ENCODE data around the gene SF1. TPM values are rescaled to one million over a fixed set of nuclear protein-coding genes. Genes with fewer than 3 reads are reported as not detected.

The SF1 gene
- 193 TPM for total RNA-seq

GRCh38 chr11:64778473-64779298 is at the start of gene SF1:
Gene SF1 (minus strand): TSS chr11:64778542. CDS start chr11:64778392, 150 bp downstream.

GRCh38 chr11:64810271-64810890 is 32.0 kb upstream of the SF1 start, which contains the start of gene MEN1:
Gene MEN1 (minus strand): TSS chr11:64810551. CDS start chr11:64810109, 442 bp downstream.

DNA sequence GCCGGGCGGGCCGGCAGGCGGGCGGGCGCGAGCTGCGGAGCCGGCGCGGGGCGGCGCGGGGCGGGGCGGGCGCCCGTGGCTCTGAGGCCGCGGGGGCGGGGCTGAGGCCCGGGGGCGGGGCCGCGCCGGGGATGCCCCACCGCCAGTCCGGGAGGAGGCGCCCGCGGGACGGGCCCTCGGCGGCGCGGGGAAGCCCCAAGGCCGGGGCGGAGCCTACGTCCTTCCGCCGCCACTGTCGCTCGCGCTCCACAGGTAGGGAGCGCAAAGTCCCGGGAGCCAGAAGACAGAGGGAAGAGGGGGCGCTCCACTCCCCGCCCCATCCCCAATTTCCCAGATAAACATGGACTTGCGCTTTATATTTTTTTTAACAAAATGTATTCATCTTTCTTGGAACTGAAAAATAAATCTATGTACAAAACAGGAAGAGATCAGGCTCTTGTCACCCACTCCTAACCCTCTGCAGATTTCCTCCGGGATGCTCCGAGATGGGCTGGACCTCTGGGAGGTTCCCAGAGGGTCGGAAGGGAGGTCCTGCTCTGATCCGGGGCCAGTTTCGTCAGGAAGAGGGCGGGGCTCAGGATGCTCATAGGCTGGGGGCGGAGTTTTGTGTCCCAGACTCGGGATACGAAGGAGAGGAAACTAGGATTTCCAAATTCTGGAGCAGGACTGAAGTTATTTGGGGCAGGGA is 25.0 kb upstream of the SF1 start, which contains the start of gene MAP4K2:
TSS of gene MAP4K2 (minus strand) at position 57 of the 688 bp plus-strand sequence. CDS start 65 bp downstream, outside the sequence.

DNA sequence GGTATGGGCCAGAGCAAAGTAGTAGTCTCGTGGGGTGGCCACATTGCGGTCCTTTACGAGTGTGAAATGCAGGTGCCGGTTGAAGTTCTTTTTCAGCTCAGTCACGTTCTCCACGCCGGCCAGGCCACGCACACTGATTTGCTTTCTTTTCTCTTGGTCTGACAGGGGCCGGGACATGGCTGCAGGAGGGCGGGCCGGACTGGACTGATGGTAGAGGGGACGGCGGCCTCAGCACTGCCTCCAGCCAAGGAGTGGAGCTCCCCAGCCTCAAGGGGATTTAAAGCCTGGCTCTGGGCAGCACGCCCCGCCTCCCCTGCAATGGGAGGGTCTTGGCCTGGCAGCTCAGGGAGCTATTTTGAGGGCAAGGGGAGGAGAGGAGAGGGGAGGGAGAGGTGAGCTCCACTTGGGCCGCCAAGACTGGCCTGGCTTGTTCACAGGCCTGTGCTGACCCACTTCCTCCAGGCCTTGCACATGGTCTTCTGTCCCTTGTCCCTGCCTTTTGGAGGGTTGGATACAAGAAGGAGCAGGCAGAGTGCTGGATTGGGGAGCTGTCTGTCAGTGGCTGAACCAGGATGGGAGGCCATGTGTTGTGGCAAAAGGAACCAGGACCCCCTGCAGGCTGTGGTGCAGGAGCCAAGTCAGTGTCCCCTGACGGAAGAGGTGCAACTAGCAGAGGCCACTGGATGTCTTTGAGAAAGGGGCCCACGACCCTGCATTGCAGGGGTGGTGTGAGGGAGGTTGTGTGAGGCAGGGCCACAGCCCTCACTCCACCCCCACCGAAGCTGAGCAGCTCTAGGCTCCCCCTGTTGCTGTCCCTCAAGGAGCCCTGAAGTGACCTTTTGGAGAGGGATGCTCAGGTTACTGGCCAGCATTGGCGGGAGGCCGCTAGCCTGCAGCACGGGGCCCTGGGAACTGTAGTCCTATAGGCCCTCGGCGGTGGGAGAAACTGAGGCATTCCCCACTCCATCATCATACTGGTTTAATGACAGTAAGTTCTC is 18.3 kb downstream of the SF1 start, which contains the start of gene PYGM:
TSS of gene PYGM (minus strand) at position 253 of the 998 bp plus-strand sequence. CDS start at position 177, 76 bp downstream.

GRCh38 chr11:64743591-64744543 is 34.5 kb downstream of the SF1 start, which contains the start of gene RASGRP2:
Gene RASGRP2 (minus strand): TSS chr11:64744142. CDS start chr11:64742866, 1,276 bp downstream.

DNA sequence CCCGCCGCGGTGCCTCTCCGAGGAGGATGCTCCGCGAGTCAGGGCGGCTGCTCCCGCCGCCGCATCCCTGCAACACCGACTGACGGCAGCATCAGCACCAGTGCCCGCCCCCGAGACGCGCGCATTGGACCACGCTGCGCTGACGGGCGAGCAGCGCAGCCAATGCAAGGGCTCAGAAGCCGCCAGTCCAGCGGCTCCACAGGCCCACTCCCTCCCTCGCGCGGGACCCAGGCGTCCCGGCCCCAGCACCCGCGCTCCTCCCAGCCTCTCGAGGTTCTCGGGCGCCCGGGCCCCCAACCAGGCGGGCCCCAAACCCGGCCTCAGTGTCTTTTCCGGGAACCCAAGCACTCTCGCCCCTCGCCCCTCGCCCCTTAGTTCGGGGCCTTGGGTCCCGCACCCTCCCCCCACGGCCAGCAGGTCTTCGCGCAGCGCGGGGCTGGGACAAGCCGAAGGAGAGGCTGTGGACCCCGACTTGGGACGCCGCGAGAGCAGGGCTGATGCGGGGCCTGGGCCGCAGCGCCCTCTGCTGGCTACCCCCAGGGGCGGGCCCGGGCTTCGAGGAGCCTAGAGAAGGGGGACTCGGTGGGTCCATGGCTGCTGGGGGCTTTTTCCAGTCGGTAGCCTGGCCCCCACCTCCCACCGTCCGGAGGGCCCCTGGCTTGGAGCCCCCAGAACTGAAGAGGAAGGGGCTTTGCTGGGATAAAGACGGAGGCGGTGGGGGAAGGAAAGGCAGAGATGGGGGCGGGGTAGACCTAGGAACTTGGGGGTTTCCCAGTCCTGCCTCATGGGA is 55.0 kb downstream of the SF1 start, which contains the start of gene NRXN2:
TSS of gene NRXN2 (minus strand) at position 81 of the 790 bp plus-strand sequence. CDS start 9,498 bp downstream, outside the sequence.

Other genes starting within 250 kb of the SF1 start
- not detected for gene SLC22A11, start 222.6 kb downstream of the SF1 start, total RNA-seq
- not detected for gene SLC22A12, start 187.3 kb downstream of the SF1 start, total RNA-seq
- 315 TPM for gene NRXN2, start 55.3 kb downstream of the SF1 start, total RNA-seq
- gene RASGRP2, start 34.4 kb downstream of the SF1 start, total RNA-seq, result 40.7 TPM
- 0.63 TPM for gene PYGM, start 18.6 kb downstream of the SF1 start, total RNA-seq
- gene MAP4K2, start 24.7 kb upstream of the SF1 start, total RNA-seq, result 15.7 TPM
- 24.4 TPM for gene MEN1, start 32.0 kb upstream of the SF1 start, total RNA-seq
- 0.31 TPM for gene CDC42BPG, start 66.1 kb upstream of the SF1 start, total RNA-seq
- gene EHD1, start 100.1 kb upstream of the SF1 start, total RNA-seq, result 44.4 TPM
- 13.1 TPM for gene ATG2A, start 138.7 kb upstream of the SF1 start, total RNA-seq
- 27.9 TPM for gene PPP2R5B, start 146.1 kb upstream of the SF1 start, total RNA-seq
- gene GPHA2, start 157.4 kb upstream of the SF1 start, total RNA-seq, result not detected
- not detected for gene MAJIN, start 193.6 kb upstream of the SF1 start, total RNA-seq
- gene BATF2, start 218.4 kb upstream of the SF1 start, total RNA-seq, result not detected
- 42.9 TPM for gene ARL2, start 235.6 kb upstream of the SF1 start, total RNA-seq
- gene SNX15, start 248.9 kb upstream of the SF1 start, total RNA-seq, result 21.9 TPM

All from parietal lobe (tissue), 1 donor.